NCI-H2107 treated with DMSO at 0.1 percent for 48 hours (cell line): ENCODE data around the gene LCOR.
"Not testable (repeated sequence)": the region's sequence is repeated elsewhere in the genome, so short reads cannot be mapped to it uniquely, and the experiment has no call there.

Experiments used
- DNase-seq: peaks from one replicate; lab custom pipeline; 2025; ENCODE audit not compliant: unreplicated experiment; lab: John Stamatoyannopoulos, UW

The LCOR gene

GRCh38 chr10:96924861-96925260 lies 92.8 kb downstream of the LCOR start:
- no peak for DNase-seq

GRCh38 chr10:96930469-96930868 lies 98.4 kb downstream of the LCOR start:
- no peak for DNase-seq

- no peak for DNase-seq
Observed at GRCh38 chr10:96935148-96935547, 103.0 kb downstream of the LCOR start.

- no peak for DNase-seq
Observed at GRCh38 chr10:96935810-96936209, 103.7 kb downstream of the LCOR start.

- not testable (repeated sequence) for DNase-seq
Observed at GRCh38 chr10:96943161-96943560, 111.1 kb downstream of the LCOR start.

- no peak for DNase-seq
Observed at GRCh38 chr10:96947036-96947435, 114.9 kb downstream of the LCOR start.

- no peak for DNase-seq
Observed at GRCh38 chr10:96949039-96949683, 117.1 kb downstream of the LCOR start.

GRCh38 chr10:96951954-96952353 lies 119.9 kb downstream of the LCOR start:
- DNase-seq: no peak

- DNase-seq: no peak
Observed at GRCh38 chr10:96955794-96956193, 123.7 kb downstream of the LCOR start.

GRCh38 chr10:96958071-96958470 lies 126.0 kb downstream of the LCOR start:
- no peak for DNase-seq

GRCh38 chr10:96959733-96960132 lies 127.6 kb downstream of the LCOR start:
- no peak for DNase-seq

- DNase-seq: no peak
Observed at GRCh38 chr10:96960872-96961271, 128.8 kb downstream of the LCOR start.

- no peak for DNase-seq
Observed at GRCh38 chr10:96964131-96964530, 132.0 kb downstream of the LCOR start.

GRCh38 chr10:96967847-96968246 lies 135.7 kb downstream of the LCOR start:
- no peak for DNase-seq

GRCh38 chr10:96968682-96969423 lies 136.8 kb downstream of the LCOR start:
- DNase-seq: no peak

- DNase-seq: no peak
Observed at GRCh38 chr10:96971324-96971723, 139.2 kb downstream of the LCOR start.

GRCh38 chr10:96972264-96972663 lies 140.2 kb downstream of the LCOR start:
- no peak for DNase-seq

GRCh38 chr10:96973809-96974747 lies 142.0 kb downstream of the LCOR start:
- no peak for DNase-seq

GRCh38 chr10:96975136-96975535 lies 143.0 kb downstream of the LCOR start:
- no peak for DNase-seq

- no peak for DNase-seq
Observed at GRCh38 chr10:96978621-96979154, 146.6 kb downstream of the LCOR start.

GRCh38 chr10:96982149-96982930 lies 150.2 kb downstream of the LCOR start:
- no peak for DNase-seq
